ELR (cell line): ENCODE measurements around the gene NIPAL3.

ENCODE experiments used
- DNase-seq: peaks from one replicate; pipeline ENCODE4 v3.0.0-alpha.2; 2015; ENCODE audit warnings: low read depth

NIPAL3 gene

DNA sequence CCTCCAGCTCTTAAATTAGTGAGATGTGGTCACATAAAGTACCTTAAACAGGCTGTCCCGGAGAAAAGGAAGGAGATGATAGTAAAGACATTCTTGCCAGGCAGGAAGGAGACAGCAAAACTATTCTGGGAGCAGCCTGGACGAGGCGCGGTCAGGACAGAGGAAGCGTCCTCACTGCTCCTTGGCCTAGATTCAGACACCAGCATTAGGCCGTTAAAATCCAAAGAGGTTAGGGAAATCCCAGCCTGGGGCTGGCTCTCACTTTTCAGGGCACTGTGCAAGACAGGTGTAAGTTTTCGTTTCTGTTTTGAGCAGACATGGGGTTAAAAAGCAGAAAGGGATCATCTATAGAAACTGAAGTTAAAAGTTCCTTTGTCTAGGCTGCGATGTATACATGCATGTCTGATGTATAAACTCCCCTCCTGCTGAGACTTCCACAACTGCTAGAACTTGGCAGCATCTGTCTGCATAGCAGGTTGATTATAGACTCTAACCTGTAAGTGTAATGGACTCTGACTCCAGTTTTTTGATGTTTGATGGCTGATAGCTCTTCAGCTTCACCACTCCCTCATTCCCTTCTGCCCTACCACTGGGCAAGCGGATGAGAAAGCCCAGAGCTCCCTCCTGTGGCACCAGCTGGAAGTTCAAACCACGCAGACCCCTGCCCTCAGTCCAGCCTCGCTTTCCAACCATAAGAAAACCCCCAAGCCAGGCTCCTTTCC lies 23.6 kb upstream of the NIPAL3 start:
- peak; percentile 63 for DNase-seq

DNA sequence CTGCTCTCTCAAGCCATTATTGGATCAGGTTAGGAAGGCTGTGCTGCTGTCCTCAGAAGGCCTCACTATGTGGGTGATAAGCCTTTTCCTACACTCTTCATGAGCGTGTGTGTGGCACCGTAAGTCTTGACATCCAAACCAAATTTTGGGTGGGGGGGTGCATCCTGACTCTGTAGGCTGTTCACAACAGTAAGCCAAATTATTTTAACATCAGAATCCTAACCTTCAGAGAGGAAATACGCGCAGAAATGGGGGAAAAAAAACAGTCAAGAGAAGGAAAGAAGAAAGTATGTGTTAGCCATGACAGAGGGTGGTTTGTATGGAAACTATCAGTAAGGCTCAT lies 23.0 kb upstream of the NIPAL3 start:
- no peak for DNase-seq

DNA sequence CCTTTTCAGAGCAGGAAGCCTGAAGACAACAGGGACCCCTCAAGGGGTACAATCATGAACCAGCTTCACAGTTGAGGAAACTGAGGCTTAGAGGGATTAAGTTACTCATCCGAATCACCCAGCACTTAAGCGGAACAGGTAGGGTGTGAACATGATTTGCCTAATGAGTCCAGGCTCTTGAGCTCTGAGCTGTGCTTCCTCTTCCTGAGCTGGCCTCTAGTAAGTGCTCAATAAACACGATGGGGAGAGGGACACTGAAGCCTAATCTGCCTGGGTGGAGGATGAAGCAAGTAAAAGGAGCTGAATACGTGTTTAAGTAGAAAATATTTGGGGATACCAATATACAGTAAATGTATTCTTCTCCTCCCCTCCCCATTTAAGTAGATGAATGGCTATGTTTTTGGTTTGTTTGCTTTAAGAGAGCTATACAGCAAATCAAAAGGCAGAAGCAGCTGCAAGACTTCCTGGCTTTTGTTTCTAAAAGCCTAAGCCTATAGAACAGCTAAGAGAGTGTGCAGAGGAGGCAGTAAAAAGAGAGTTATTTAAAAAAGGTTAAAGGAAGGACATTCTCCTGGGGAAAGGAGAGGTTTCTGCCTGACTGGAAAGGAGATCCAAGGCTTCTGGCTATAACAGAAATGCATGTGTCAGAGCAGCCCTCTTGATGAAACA lies 22.5 kb upstream of the NIPAL3 start:
- DNase-seq: no peak

DNA sequence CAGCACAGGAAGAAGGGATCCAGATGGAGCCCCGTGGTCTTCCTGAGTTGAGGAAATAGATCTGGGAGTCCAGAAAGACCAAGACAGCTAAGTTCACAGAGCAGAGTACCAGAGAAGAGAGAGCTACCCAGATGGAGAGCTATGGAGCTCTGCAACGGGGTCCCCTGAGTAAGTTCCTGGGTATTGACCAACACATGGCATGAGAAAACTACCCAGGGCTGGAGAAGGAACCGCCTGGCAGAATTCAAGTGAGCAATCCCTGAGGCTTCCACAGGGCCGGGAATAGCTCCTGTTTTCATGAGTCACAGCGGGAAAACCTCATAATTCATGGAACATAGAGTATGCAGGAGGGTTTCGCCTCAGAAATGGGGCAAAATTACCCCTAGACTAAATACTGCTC lies 21.7 kb upstream of the NIPAL3 start:
- DNase-seq: peak; percentile 91

DNA sequence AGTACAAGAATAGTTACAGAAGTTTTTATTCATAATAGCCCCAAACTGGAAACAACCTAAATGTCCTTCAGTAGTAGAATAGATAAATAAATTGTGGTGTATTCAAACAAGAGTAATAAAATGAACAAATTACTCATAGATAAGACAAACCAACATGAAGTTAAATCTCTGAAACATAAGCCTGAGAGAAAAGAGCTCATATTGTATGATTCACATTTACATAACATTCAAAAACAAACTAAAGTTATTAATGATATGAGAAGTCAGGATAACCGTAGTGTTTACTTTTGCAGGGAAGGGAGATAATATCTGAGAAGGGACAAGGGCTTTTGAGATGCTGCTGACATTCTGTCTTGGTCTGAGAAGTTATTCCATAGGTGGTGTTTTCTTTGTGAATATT lies 15.5 kb upstream of the NIPAL3 start:
- DNase-seq: peak; percentile 28

DNA sequence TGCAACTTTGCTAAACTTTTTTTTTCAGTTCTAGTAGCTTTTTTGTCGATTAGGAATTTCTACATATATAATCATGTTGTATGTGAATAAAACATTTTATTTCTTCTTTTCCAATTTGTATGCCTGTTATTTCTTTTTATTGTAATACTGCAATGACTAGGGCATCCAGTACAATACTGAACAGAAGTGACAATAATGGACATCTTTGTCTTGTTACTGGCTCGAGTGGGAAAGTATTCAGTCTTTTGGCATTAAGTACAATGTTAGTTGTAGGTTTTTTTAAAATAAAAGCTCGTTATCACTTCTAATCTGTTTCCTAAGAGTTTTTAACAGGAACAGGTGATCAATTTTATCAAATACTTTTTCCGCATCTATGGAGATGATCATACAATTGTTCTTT lies 11.8 kb upstream of the NIPAL3 start:
- no peak for DNase-seq

DNA sequence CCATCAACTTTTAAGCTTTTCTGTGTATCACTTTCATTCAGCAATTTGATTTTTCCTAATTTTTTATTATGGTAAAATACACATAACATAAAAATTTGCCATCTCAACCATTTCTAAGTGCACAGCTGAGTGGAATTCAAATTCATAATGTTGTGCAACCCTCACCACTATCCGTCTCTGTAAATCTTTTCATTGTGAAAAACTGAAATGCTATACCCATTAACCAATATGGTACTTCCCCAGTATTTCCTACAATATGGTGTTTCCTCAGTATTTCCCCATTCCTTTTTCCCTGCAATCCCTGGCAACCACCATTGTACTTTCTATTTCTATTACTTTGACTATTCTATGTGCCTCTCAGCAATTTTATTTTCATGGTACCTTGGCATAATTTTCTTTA lies 8.8 kb upstream of the NIPAL3 start:
- no peak for DNase-seq

DNA sequence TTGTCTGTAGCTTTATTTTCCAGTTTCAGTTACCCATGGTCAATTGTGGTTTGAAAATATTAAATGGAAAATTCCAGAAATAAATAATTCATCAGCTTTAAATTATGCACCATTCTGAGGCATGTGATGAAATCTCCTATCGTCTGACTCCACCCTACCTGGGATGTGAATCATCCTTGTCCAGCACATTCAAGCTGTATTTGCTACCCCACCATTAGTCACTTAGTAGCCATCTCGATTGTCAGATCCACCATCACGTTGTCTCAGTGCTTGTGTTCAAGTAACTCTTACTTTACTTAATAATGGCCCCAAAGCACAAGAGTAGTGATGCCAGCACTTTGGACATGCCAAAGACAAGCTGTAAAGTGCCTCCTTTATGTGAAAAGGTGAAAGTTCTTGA lies 6.1 kb upstream of the NIPAL3 start:
- peak; percentile 95 for DNase-seq

DNA sequence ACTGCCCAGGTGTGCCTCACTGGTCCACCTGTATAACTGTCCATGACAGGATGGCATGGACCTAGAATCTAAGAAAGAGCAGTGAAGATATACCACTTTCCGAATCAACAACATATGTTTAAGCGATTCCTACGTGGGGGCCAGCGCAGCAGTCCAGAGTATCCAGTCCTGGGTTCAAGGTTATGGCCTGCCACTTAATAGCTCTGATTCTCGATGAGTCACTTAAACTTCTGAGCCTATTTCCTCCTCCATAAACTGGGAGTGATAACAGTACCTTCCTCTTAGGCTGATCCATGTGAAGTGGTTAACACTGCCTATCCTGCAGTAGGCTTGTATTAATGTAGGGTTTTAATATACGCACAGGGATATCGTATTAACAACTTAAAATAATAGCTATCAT lies 4.9 kb upstream of the NIPAL3 start:
- DNase-seq: peak; percentile 54

DNA sequence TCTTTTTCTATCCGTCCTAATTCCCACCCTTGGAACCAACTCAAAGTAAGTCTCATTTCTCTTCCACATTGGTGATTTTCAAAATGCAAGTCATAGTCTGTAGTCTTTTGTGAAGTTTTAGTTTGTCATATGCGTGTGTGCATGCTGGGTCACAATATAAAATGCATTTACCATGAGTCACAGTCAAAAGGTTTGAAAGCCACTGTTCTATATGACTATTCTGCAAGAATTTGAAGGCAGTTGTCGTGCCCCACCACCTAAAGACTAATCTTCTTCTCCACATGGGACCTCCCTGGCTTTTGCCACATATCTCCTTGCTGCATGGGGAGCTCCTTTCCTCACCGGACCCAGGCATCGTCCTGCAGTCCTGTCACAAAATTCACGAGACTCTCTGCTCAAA lies 3.6 kb upstream of the NIPAL3 start:
- peak; percentile 86 for DNase-seq

DNA sequence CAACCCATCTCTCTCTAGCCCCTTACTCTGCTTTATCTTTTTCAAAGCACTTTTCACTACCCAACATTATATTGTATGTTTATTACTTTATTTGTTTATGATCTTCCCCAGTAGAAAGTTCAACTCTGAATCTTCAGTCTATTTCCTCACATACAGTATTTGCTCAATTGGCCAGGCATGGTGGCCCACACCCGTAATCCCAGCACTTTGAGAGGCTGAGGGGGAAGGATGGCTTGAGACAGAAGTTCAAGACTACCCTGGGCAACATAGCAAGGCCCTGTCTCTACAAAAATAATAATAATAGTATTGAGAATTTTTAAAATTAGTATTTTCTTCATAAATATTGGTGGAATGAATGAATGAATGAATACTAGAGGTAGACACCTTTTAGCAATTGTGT lies 3.2 kb upstream of the NIPAL3 start:
- DNase-seq: no peak

DNA sequence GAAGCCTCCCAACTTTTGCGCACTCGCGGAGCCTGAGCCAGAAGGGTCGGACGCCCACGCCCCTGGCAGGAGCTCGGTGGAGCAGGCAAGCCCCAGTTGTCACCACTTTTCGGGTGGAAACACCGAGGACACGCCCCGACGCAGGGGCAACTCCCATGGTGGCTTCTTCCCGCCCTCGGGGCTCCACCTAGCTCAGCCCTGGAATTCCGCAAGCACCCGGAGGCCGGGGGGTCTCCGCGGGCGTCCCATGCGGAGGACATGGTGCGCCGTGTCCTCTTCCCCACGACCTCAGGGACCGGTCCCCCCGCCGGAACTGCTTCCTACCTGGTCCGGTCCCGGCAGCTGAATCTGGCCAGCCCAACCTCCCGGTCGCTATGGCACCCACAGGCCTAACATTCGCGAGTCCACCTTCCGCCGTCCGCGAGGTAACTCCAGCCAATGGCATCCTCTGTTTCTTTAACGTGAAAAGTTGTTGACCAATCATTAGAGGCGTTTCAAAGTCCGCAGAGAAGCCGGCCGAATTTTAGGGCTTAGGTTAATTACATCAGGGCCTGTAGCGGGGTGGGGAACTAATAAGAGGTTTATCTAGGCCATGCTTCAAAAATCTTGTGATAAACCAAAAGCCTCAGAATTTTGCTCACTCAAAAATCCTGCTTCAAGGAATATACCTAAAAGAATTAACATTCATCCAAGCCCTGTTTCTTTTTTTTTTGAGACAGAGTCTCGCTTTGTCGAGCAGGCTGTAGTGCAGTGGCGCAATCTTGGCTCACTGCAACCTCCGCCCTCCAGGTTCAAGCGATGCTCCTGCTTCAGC lies 2.0 kb upstream of the NIPAL3 start, which contains the start of gene STPG1:
Gene STPG1, minus strand, starts transcription at position 433 of the 814 bp plus-strand sequence. CDS start 12,394 bp downstream, outside the sequence.
- DNase-seq: peak; percentile 84

DNA sequence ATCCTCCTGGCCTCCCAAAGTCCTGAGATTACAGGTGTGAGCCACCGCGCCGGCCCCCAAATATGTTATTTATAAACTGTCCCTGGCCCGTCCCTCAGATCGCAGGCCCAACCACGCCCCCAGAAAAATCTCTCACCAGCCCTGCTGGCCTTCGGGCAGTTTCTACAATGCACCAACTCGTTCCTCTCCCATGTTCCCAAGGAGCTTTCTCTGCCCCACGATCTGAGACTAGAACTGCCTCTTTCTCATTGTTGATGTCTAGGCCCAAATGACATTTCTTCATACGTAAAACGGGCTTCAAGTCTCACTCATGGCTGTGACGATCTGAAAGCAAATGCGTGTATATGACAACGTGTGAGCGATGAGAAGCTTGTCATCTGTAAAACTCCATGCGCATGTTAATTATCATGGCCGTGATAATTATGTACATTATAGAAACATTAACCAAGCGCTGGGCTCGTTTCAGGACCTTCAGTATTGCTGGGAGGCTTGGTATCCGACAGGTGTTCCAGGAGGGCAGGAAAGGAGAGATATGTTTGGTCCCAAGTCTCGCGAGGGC lies 748 bp upstream of the NIPAL3 start:
- DNase-seq: no peak

DNA sequence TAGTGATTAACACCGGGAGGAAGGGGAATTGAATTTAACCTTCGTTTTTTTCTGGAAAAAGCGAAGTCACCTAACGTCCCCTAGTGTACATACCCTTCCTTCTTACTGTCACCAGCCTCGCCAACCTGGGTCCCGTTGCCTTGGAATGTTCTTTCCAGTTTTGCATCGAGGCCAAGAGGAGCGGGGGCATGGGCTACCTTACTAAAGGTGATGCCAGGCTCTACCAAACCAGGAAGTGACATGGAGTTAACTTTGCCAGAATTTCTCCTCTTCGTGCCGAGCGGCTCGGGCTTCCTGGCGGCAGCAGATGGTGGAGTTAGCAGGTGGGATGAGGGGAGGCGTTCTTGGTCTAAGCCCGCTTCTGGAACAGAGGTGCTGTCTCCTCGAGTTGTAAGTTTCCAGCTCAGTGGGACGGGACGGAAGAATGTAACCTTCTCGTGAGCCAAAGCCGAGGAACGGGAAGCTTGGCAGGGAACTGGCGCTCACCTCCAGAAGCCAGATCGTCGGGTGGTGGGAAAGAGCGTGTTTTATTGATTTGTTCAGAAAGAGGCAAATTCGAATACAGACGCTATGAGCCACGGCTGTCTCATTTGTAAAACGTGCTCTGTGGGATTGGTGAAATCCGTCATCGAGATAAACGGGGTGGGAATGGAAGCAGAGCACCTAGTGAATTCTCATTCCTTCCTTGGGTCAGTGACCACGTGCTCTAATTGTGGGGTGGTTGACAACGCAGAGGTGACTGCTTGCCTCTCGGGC lies 486 bp downstream of the NIPAL3 start:
- DNase-seq: peak; percentile 66

DNA sequence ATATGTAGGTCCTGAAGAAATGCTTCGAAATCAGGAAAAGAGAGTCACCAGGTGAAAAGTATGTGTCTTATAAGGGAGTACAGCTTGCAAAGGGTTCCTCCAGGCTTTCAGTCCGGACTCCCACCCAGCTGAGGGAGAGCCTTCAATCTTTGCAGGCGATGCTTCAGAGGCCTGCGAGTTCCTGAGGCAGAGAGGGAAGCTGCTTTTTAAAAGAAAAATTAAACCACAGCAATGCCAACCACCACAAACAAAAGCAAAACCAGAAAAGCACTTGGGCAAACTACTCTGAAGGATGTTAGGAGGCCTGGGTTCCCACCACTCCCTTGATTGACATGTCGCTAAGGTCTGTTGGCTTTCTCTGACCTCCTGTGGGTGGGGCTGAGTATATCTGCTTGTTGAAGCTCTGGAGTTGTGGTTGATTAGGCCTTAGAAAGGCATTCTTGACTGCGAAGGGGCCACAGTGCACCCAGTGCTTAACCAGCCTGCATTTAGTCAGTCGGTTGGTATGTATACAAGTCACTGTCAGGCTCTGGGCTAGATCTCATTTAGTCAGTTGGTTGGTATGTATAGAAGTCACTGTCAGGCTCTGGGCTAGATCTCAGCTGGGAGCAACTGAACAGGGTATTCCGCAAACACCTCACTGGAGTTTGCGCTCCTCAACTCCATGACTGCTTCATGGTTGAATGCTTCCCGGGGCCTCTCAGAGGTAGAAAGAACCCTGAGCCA lies 1.2 kb downstream of the NIPAL3 start:
- DNase-seq: peak; percentile 99

DNA sequence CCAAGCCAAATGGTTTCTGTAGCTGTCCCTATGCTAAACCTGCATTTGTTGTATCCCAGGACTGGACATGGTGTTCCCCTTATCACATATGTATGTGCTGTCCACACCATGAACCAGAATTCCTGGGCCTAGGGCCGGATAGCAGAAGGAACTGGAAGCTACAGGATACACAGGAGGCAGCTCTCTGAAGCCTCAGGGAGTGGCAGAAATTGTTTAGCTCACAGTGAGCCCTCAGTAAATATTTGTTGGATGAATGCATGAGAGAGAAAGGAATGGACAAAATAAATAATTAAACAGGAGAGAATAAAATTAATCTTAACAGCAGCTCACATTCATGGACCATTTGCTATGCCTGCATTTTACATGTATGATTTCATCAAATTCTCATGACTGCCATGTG lies 2.1 kb downstream of the NIPAL3 start:
- peak; percentile 78 for DNase-seq

DNA sequence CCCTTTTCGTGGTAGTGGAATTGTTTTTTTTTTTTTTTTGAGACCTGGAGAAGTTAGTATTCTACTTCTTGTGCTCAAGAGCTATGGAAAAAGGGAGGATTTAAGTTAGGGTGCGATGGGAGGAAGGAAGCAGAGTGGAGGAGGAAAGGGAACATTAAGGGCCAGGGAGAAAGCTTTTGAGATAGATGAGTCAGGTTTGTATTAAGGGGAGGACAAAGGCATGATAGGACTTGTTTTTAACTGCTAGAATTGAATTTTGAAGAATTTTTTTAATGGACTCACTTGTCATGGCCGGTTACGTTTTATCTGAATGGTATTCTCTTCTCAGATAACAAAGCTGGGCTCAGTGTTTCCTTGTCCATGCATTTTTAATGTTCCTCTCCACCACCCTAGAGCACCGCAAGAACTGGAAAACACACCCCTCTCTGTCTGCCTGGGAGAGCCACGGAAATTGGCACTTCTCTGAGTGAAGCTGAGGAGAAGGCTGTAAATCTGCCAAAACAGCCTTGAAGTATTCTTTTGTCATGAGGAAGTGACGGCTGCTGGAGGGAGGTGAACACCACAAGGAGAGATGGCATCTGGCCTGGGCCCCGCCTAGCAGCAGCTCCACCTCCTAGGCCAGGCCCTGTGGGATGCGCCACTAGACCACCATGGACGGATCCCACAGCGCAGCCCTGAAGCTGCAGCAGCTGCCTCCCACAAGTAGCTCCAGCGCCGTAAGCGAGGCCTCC lies 3.5 kb downstream of the NIPAL3 start:
- DNase-seq: no peak

DNA sequence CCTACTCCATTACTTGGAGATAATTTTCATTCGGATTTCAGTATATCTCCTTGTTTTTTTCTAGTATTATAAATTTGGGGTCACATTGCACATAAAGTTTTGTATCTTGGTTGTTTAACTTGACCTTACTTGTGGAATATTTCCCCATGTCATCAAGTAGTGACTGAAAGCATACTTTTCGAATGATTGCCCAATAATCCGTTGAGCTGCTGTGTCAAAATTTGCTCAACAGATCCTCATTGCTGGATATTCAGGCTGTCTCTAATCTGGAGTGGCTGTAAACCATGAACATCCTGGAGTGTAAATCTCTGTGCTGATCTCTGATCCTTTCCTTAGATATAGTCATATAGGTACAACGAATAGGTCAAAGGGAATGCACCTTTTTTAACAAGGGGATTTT lies 4.9 kb downstream of the NIPAL3 start:
- no peak for DNase-seq

DNA sequence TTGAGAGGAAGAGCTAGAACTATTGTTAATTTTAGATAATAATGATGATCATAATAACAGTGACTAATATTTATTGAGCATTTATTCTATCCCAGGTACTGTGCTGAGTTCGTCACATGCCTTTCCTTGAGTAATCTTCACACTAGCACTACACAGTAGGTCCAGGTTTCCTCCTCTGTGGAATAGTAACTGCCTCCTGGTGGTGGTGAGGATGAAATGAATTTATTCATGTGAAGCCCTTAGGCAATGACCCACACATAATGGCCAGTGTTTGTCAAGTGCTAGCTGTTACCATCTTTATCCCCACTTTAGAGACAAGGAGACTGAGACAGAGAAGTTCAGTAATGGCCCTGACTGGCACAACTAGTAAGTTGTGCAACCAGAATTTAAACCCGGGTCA lies 5.9 kb downstream of the NIPAL3 start:
- peak; percentile 37 for DNase-seq

DNA sequence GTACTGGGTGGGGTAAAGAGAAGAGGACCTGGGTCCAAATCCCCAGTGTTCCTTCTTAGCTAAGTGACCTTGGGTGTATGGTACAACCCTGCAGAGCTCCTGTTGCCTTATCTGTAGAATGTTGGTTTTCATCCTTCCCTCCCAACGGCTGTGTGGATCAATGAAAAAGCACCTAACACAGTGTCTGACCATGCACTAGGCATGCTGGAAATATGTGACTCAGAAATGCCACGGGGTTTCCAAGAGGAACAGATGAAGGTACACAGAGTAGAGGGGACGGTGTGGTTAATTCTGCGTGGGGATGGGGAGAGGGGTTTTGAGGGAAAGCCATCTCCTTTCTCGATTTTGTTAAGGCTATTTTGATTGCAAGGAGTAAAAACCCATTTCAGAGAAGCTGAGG lies 8.6 kb downstream of the NIPAL3 start:
- no peak for DNase-seq

DNA sequence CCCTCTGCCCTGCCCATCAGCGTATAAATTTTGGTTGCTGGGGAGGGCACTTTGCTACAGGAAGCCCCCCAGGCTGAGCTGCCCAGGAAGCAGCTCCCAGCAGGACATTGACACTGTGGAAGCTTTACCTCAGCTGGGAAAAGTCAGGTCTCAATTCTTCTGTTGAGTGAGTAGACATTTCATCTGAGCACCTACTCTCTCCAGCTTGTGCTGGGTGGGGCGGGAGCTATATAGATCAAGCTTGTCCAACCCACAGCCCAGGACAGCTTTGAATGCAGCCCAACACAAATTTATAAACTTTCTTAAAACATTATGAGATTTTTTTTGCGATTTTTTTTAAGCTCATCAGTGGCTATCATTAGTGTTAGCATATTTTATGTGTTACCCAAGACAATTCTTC lies 9.4 kb downstream of the NIPAL3 start:
- no peak for DNase-seq
